ENCODE results near the gene REG3G. TPM values are rescaled to one million over a fixed set of nuclear protein-coding genes. Genes with fewer than 3 reads are reported as not detected.
A peak's percentile ranks its signal among the peaks of the same experiment; 100 is the strongest.
"Not testable (repeated sequence)": the region's sequence is repeated elsewhere in the genome, so short reads cannot be mapped to it uniquely, and the experiment has no call there.

The REG3G gene
- total RNA-seq, 2 donors from 2014 or later = not detected

DNA sequence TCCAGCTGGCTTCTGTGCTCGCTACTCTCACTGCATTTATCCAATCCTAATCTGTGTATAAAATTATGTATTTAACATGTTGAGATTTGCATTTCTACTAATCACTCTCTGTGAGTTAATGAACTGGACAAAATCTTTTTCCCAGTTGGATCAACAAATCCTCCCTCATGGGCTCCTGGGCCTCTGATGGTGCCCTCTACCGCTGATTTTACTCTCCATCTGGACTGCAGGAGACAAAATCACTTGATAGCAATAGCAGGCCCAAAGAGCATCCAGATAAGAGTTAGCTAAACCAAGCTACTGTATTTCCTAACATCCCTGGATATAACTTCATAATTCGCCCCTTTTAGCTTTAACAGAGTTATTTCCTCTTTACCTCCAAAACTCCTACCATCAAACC, 14.4 kb downstream of the REG3G start:
- Histone ChIP-seq H3K9me3 (ENCODE audit: control insufficient read depth, low read length) (no peaks in the 10 kb centered on the region), H3K27ac (ENCODE audit: low read depth, low read length) (no peak overlapping the region), H3K27me3 (ENCODE audit: control insufficient read depth, insufficient read depth, low read length, poor library complexity, severe bottlenecking) (peaks cover under 1% of the 10 kb centered on the region), H3K4me3 (ENCODE audit: low read length) (no peak overlapping the region), H3K9ac (ENCODE audit: extremely low read depth, low read length, poor library complexity, severe bottlenecking) (no peak overlapping the region), H3K4me1 (ENCODE audit: control insufficient read depth, insufficient read depth, low read length) (peaks cover 3% of the 10 kb centered on the region), H3K36me3 (ENCODE audit: control insufficient read depth, insufficient read depth, low read length) (no peaks in the 10 kb centered on the region)
- H3K4me3 Mint-ChIP-seq = no peak overlapping the region
- peaks cover 13% of the 10 kb centered on the region for H3K27me3 Mint-ChIP-seq (ENCODE audit: insufficient read depth)
- H3K9me3 Mint-ChIP-seq = no peaks in the 10 kb centered on the region
- H3K4me1 Mint-ChIP-seq = peaks cover 17% of the 10 kb centered on the region
- WGBS, 2 experiments (ENCODE audit: insufficient coverage in 1 of 2, insufficient read length in 1 of 2) = 85 to 92% methylated on average over 2 of the region's 3 CpGs
- TF ChIP-seq, protein P1, sequence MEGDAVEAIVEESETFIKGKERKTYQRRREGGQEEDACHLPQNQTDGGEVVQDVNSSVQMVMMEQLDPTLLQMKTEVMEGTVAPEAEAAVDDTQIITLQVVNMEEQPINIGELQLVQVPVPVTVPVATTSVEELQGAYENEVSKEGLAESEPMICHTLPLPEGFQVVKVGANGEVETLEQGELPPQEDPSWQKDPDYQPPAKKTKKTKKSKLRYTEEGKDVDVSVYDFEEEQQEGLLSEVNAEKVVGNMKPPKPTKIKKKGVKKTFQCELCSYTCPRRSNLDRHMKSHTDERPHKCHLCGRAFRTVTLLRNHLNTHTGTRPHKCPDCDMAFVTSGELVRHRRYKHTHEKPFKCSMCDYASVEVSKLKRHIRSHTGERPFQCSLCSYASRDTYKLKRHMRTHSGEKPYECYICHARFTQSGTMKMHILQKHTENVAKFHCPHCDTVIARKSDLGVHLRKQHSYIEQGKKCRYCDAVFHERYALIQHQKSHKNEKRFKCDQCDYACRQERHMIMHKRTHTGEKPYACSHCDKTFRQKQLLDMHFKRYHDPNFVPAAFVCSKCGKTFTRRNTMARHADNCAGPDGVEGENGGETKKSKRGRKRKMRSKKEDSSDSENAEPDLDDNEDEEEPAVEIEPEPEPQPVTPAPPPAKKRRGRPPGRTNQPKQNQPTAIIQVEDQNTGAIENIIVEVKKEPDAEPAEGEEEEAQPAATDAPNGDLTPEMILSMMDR (conservative IDR thresholded peaks at IDR 0.05) = no peak
- no peak for DNase-seq
- H3K27ac Mint-ChIP-seq = no peak overlapping the region
- H3K36me3 Mint-ChIP-seq (ENCODE audit: low read depth) = no peaks in the 10 kb centered on the region

DNA sequence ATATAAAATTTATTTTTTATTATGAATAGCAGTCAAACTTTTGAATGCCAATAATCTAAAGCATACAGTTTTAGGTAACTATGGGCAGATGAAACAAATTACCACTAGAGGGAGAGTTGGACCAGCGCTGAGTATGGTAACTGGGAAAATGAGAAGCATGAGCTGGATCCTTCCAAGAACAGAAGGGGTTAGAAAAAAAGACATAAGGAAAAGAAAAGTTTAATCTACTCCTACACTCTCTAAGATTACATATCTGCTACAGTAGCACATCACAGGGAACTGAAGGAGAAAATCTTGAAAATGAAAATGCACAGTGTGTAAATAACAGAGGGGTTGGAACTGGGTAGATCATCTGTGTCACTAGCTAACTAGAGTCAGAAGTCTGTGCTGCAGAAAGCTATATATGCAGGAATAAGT, 15.5 kb downstream of the REG3G start:
- no peaks in the 10 kb centered on the region for H3K36me3 Mint-ChIP-seq (ENCODE audit: low read depth)

DNA sequence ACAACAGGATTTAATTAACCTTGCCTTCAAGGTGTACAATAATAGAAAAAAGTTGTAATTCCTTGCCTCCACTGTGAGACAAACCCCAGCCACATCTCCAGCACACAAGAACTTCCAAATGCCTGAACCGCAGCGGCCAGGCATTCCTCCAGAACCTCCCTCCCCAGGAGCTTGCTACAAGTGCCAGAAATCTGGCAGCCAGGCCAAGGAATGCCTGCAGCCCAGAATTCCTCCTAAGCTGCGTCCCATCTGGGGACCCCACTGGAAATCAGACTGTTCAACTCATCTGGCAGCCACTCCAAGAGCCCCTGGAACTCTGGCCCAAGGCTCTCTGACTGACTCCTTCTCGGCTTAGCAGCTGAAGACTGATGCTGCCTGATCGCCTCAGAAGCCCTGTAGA, 28.0 kb downstream of the REG3G start:
- H3K9me3 ChIP-seq (ENCODE audit: control insufficient read depth, low read length); H3K27ac ChIP-seq (ENCODE audit: low read depth, low read length); H3K27me3 ChIP-seq (ENCODE audit: control insufficient read depth, insufficient read depth, low read length, poor library complexity, severe bottlenecking); H3K4me3 ChIP-seq (ENCODE audit: low read length); H3K4me1 ChIP-seq (ENCODE audit: control insufficient read depth, insufficient read depth, low read length); H3K36me3 ChIP-seq (ENCODE audit: control insufficient read depth, insufficient read depth, low read length); H3K9ac ChIP-seq (ENCODE audit: extremely low read depth, low read length, poor library complexity, severe bottlenecking); H3K27ac Mint-ChIP-seq; H3K36me3 Mint-ChIP-seq (ENCODE audit: low read depth); DNase-seq; H3K4me1 Mint-ChIP-seq; H3K27me3 Mint-ChIP-seq (ENCODE audit: insufficient read depth); H3K4me3 Mint-ChIP-seq: not testable (repeated sequence)
- H3K9me3 Mint-ChIP-seq = peaks cover 29% of the 10 kb centered on the region
- 73 to 100% methylated on average over 1 to 5 of the region's 5 CpGs for whole genome bisulfite sequencing, 2 experiments (ENCODE audit: insufficient coverage in 1 of 2, insufficient read length in 1 of 2)

More for the DNA sequence above, 15.5 kb downstream of the REG3G start:
- peaks cover 3% of the 10 kb centered on the region for H3K4me1 ChIP-seq (ENCODE audit: control insufficient read depth, insufficient read depth, low read length)
- no peak overlapping the region for H3K27ac ChIP-seq (ENCODE audit: low read depth, low read length)
- no peak overlapping the region for H3K9ac ChIP-seq (ENCODE audit: extremely low read depth, low read length, poor library complexity, severe bottlenecking)
- H3K27me3 ChIP-seq (ENCODE audit: control insufficient read depth, insufficient read depth, low read length, poor library complexity, severe bottlenecking) = peaks cover 11% of the 10 kb centered on the region
- Mint-ChIP-seq H3K4me1 (peaks cover 17% of the 10 kb centered on the region), H3K27ac (no peak overlapping the region), H3K9me3 (no peaks in the 10 kb centered on the region), H3K27me3 (ENCODE audit: insufficient read depth) (peaks cover 20% of the 10 kb centered on the region), H3K4me3 (no peak overlapping the region)
- H3K9me3 ChIP-seq (ENCODE audit: control insufficient read depth, low read length) = no peaks in the 10 kb centered on the region
- H3K36me3 ChIP-seq (ENCODE audit: control insufficient read depth, insufficient read depth, low read length) = no peaks in the 10 kb centered on the region
- TF ChIP-seq, protein P1 (conservative IDR thresholded peaks at IDR 0.05) = peak; percentile 89
- DNase-seq = no peak
- 0% methylated on average over 1 of the region's 1 CpG; no CpG with 5 or more reads in 1 of the 2 experiments for WGBS, 2 experiments (ENCODE audit: insufficient coverage in 1 of 2, insufficient read length in 1 of 2)
- no peak overlapping the region for H3K4me3 ChIP-seq (ENCODE audit: low read length)

DNA sequence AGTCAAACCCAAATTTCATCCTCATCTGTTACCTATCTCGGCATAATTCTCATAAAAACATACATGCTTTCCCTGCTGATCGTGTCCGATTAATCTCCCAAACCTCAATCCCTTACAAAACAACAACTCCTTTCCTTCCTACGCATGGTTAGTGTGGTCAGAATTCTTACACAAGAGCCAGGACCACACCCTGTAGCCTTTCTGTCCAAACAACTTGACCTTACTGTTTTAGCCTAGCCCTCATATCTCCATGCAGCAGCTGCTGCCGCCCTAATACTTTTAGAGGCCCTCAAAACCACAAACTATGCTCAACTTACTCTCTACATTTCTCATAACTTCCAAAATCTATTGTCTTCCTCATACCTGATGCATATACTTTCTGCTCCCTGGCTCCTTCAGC, 29.3 kb downstream of the REG3G start:
- peaks cover 24% of the 10 kb centered on the region for H3K9me3 Mint-ChIP-seq
- H3K9me3 ChIP-seq (ENCODE audit: control insufficient read depth, low read length); DNase-seq; H3K4me3 Mint-ChIP-seq; H3K4me3 ChIP-seq (ENCODE audit: low read length); H3K4me1 ChIP-seq (ENCODE audit: control insufficient read depth, insufficient read depth, low read length); H3K9ac ChIP-seq (ENCODE audit: extremely low read depth, low read length, poor library complexity, severe bottlenecking); H3K27me3 ChIP-seq (ENCODE audit: control insufficient read depth, insufficient read depth, low read length, poor library complexity, severe bottlenecking); H3K27ac Mint-ChIP-seq; H3K27me3 Mint-ChIP-seq (ENCODE audit: insufficient read depth); H3K27ac ChIP-seq (ENCODE audit: low read depth, low read length); H3K36me3 ChIP-seq (ENCODE audit: control insufficient read depth, insufficient read depth, low read length); H3K4me1 Mint-ChIP-seq; H3K36me3 Mint-ChIP-seq (ENCODE audit: low read depth): not testable (repeated sequence)
- 80 to 94% methylated on average over 1 to 4 of the region's 5 CpGs for WGBS, 2 experiments (ENCODE audit: insufficient coverage in 1 of 2, insufficient read length in 1 of 2)
